Stimulated activated CD4-positive, alpha-beta T cell treated with anti-CD3 and anti-CD28 coated beads, Interleukin-4, amount 100 ng/mL, for 1 hour (primary cell): ENCODE results near the gene SCAMP4.

ENCODE experiments used
- DNase-seq: peaks from one replicate; pipeline ENCODE4 v3.0.0-alpha.2; 2020

SCAMP4 gene

GRCh38 chr19:1917146-1917545 is 11.9 kb downstream of the SCAMP4 start:
- no peak for DNase-seq

GRCh38 chr19:1917926-1918325 is 12.7 kb downstream of the SCAMP4 start:
- DNase-seq, result no peak

GRCh38 chr19:1918975-1919374 is 13.8 kb downstream of the SCAMP4 start:
- no peak for DNase-seq

GRCh38 chr19:1920644-1921043 is 15.4 kb downstream of the SCAMP4 start:
- DNase-seq, result no peak

- DNase-seq, result no peak
These were observed 16.1 kb downstream of the SCAMP4 start for GRCh38 chr19:1921326-1921725.

- no peak for DNase-seq
These were observed 16.6 kb downstream of the SCAMP4 start for GRCh38 chr19:1921825-1922224.

GRCh38 chr19:1922803-1923202 is 17.6 kb downstream of the SCAMP4 start:
- no peak for DNase-seq

GRCh38 chr19:1923319-1923718 is 18.1 kb downstream of the SCAMP4 start:
- peak; percentile 32 for DNase-seq

GRCh38 chr19:1924320-1924961 is 19.2 kb downstream of the SCAMP4 start:
- no peak for DNase-seq

GRCh38 chr19:1925544-1925943 is 20.3 kb downstream of the SCAMP4 start:
- no peak for DNase-seq

GRCh38 chr19:1929021-1929742 is 24.0 kb downstream of the SCAMP4 start:
- peak; percentile 82 for DNase-seq

GRCh38 chr19:1931445-1931844 is 26.2 kb downstream of the SCAMP4 start:
- no peak for DNase-seq

- DNase-seq, result no peak
These were observed 27.2 kb downstream of the SCAMP4 start for GRCh38 chr19:1932395-1932794.

- no peak for DNase-seq
These were observed 28.0 kb downstream of the SCAMP4 start for GRCh38 chr19:1933244-1933643.

GRCh38 chr19:1933942-1934341 is 28.7 kb downstream of the SCAMP4 start:
- DNase-seq, result no peak

GRCh38 chr19:1935484-1936208 is 30.4 kb downstream of the SCAMP4 start:
- DNase-seq, result no peak

- DNase-seq, result no peak
These were observed 31.2 kb downstream of the SCAMP4 start for GRCh38 chr19:1936430-1936829.

GRCh38 chr19:1936916-1937610 is 31.9 kb downstream of the SCAMP4 start:
- no peak for DNase-seq

GRCh38 chr19:1938071-1938470 is 32.9 kb downstream of the SCAMP4 start:
- no peak for DNase-seq

GRCh38 chr19:1941146-1942077 is 36.2 kb downstream of the SCAMP4 start, which contains the start of gene CSNK1G2:
CSNK1G2 (plus strand) TSS chr19:1941172; CDS start chr19:1969773, 28,601 bp downstream.
- DNase-seq, result peak; percentile 40

- peak; percentile 64 for DNase-seq
These were observed 37.1 kb downstream of the SCAMP4 start for GRCh38 chr19:1942078-1942933.
